Measurements from ENCODE around the gene NKD1. TPM values are rescaled to one million over a fixed set of nuclear protein-coding genes. Genes with fewer than 3 reads are reported as not detected.

The NKD1 gene
- total RNA-seq, 4 donors from 2014 or later: 1.8 to 9.1 (median 2.6) TPM

- no peak for DNase-seq (ENCODE audit: low spot score in 2 of 2)
- H3K36me3 ChIP-seq: no peaks in the 10 kb centered on the region
- H3K27ac ChIP-seq: no peak overlapping the region
- no peaks in the 10 kb centered on the region for H3K9me3 ChIP-seq
- no peak for TF ChIP-seq POLR2A (IDR thresholded peaks at IDR 0.05)
- TF ChIP-seq, protein P1, sequence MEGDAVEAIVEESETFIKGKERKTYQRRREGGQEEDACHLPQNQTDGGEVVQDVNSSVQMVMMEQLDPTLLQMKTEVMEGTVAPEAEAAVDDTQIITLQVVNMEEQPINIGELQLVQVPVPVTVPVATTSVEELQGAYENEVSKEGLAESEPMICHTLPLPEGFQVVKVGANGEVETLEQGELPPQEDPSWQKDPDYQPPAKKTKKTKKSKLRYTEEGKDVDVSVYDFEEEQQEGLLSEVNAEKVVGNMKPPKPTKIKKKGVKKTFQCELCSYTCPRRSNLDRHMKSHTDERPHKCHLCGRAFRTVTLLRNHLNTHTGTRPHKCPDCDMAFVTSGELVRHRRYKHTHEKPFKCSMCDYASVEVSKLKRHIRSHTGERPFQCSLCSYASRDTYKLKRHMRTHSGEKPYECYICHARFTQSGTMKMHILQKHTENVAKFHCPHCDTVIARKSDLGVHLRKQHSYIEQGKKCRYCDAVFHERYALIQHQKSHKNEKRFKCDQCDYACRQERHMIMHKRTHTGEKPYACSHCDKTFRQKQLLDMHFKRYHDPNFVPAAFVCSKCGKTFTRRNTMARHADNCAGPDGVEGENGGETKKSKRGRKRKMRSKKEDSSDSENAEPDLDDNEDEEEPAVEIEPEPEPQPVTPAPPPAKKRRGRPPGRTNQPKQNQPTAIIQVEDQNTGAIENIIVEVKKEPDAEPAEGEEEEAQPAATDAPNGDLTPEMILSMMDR (IDR thresholded peaks at IDR 0.05): no peak
- TF ChIP-seq POLR2AphosphoS5 (IDR thresholded peaks at IDR 0.05): no peak
- TF ChIP-seq EP300 (IDR thresholded peaks at IDR 0.05): no peak
- 96% methylated on average over 6 of the region's 7 CpGs for WGBS
- peaks cover 6% of the 10 kb centered on the region for H3K4me1 ChIP-seq
- H3K4me3 ChIP-seq: no peak overlapping the region
- peaks cover 4% of the 10 kb centered on the region for H3K27me3 ChIP-seq
Observed at GRCh38 chr16:50553731-50554360, 5.7 kb downstream of the NKD1 start.

- no peak overlapping the region for H3K4me3 ChIP-seq
- H3K4me1 ChIP-seq: peaks cover 4% of the 10 kb centered on the region
- TF ChIP-seq, protein P1 (IDR thresholded peaks at IDR 0.05): no peak
- TF ChIP-seq EP300 (IDR thresholded peaks at IDR 0.05): no peak
- TF ChIP-seq POLR2AphosphoS5 (IDR thresholded peaks at IDR 0.05): no peak
- TF ChIP-seq POLR2A (IDR thresholded peaks at IDR 0.05): no peak
- no peaks in the 10 kb centered on the region for H3K27me3 ChIP-seq
- WGBS: 83% methylated on average over 6 of the region's 10 CpGs
- no peak for DNase-seq (ENCODE audit: low spot score in 2 of 2)
- no peaks in the 10 kb centered on the region for H3K36me3 ChIP-seq
- no peaks in the 10 kb centered on the region for H3K9me3 ChIP-seq
- no peak overlapping the region for H3K27ac ChIP-seq
Observed at GRCh38 chr16:50555269-50555875, 7.2 kb downstream of the NKD1 start.

GRCh38 chr16:50555952-50556673 is 7.9 kb downstream of the NKD1 start:
- no peak for DNase-seq (ENCODE audit: low spot score in 2 of 2)
- peaks cover 4% of the 10 kb centered on the region for H3K4me1 ChIP-seq
- 57% methylated on average over 15 of the region's 18 CpGs for WGBS
- no peaks in the 10 kb centered on the region for H3K27me3 ChIP-seq
- H3K4me3 ChIP-seq: no peak overlapping the region
- H3K27ac ChIP-seq: peak overlapping the region; percentile 12
- TF ChIP-seq POLR2A (IDR thresholded peaks at IDR 0.05): no peak
- TF ChIP-seq, protein P1 (IDR thresholded peaks at IDR 0.05): no peak
- TF ChIP-seq EP300 (IDR thresholded peaks at IDR 0.05): no peak
- no peak for TF ChIP-seq POLR2AphosphoS5 (IDR thresholded peaks at IDR 0.05)
- no peaks in the 10 kb centered on the region for H3K36me3 ChIP-seq
- no peaks in the 10 kb centered on the region for H3K9me3 ChIP-seq

- Histone ChIP-seq H3K27ac (peak overlapping the region; percentile 12), H3K4me1 (peaks cover 4% of the 10 kb centered on the region), H3K4me3 (no peak overlapping the region), H3K36me3 (no peaks in the 10 kb centered on the region), H3K27me3 (no peaks in the 10 kb centered on the region), H3K9me3 (no peaks in the 10 kb centered on the region)
- TF ChIP-seq POLR2A (IDR thresholded peaks at IDR 0.05) (no peak), POLR2AphosphoS5 (IDR thresholded peaks at IDR 0.05) (no peak), EP300 (IDR thresholded peaks at IDR 0.05) (no peak)
- TF ChIP-seq, protein P1 (IDR thresholded peaks at IDR 0.05): no peak
- 76% methylated on average over 2 of the region's 2 CpGs for WGBS
- no peak for DNase-seq (ENCODE audit: low spot score in 2 of 2)
Observed at GRCh38 chr16:50557046-50557445, 8.8 kb downstream of the NKD1 start.

DNA sequence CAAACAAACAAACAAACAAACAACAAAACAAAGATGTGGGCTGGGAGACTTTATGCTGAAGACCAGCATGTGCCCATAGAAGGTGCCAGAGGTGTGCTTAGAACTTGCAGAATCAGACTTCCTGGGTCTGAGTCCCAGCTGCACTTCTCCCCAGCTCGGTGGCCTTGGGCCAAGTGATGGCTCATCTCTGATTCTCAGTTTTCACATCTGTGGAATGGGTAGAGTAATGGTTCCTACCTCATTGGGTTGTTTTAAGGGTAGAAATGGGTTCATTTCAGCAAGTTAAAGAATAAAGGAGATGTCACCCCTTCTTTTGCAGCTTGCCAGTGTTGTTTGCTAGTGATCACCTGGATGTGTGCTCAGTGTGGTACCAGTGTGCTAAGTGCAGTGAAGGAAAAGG is 10.7 kb downstream of the NKD1 start:
- TF ChIP-seq EP300 (IDR thresholded peaks at IDR 0.05): no peak
- no peak for TF ChIP-seq POLR2AphosphoS5 (IDR thresholded peaks at IDR 0.05)
- no peak for TF ChIP-seq POLR2A (IDR thresholded peaks at IDR 0.05)
- TF ChIP-seq, protein P1 (IDR thresholded peaks at IDR 0.05): no peak
- no peak for DNase-seq (ENCODE audit: low spot score in 2 of 2)
- H3K4me1 ChIP-seq: peaks cover 4% of the 10 kb centered on the region
- H3K4me3 ChIP-seq: no peak overlapping the region
- no peaks in the 10 kb centered on the region for H3K27me3 ChIP-seq
- no peaks in the 10 kb centered on the region for H3K9me3 ChIP-seq
- no peak overlapping the region for H3K27ac ChIP-seq
- 53% methylated on average over 1 of the region's 1 CpG for WGBS
- H3K36me3 ChIP-seq: no peaks in the 10 kb centered on the region
